CD14-positive monocyte (primary cell): ENCODE data around the gene ADAM8. TPM values are rescaled to one million over a fixed set of nuclear protein-coding genes. Genes with fewer than 3 reads are reported as not detected.

Experiments used
- DNase-seq, 3 donors: peaks; one replicate each; pipeline ENCODE4 v3.0.0-alpha.2; 2011 to 2022
- H2AFZ ChIP-seq: 2 replicates; pipeline ENCODE4 v1.6.0; 2012; ENCODE audit warnings: mild to moderate bottlenecking, low read depth, low read length, inconsistent platforms; ENCODE audit not compliant: insufficient read depth, poor library complexity, severe bottlenecking
- H3K27ac ChIP-seq, 2 donors: 1 replicate in 1 of 2; 2 replicates in 1 of 2; pipeline ENCODE4 v1.5.1; 2012 to 2013; ENCODE audit warnings: low read length in 2 of 2, control low read depth in 1 of 2, inconsistent platforms in 1 of 2, low read depth in 1 of 2, mild to moderate bottlenecking in 1 of 2
- H3K27me3 ChIP-seq, 2 donors: one replicate each; pipeline versions ENCODE4 v1.6.0 to v1.6.1; 2011 to 2013; ENCODE audit warnings: low read length in 2 of 2; ENCODE audit not compliant: control insufficient read depth in 2 of 2, insufficient read depth in 2 of 2
- H3K36me3 ChIP-seq, 2 donors: replicated peaks in 1 of 2; 1 replicate in 1 of 2; 2 replicates in 1 of 2; pipeline versions ENCODE4 v1.5.1 to v1.6.1; 2012 to 2013; ENCODE audit warnings: low read length in 2 of 2, control low read depth in 1 of 2, inconsistent platforms in 1 of 2, mild to moderate bottlenecking in 1 of 2; ENCODE audit not compliant: insufficient read depth in 2 of 2, control insufficient read depth in 1 of 2
- H3K4me1 ChIP-seq, 2 donors: 1 replicate in 1 of 2; 2 replicates in 1 of 2; pipeline versions ENCODE4 v1.5.1 to v1.6.1; 2012 to 2013; ENCODE audit warnings: low read length in 2 of 2, control low read depth in 1 of 2, inconsistent platforms in 1 of 2, mild to moderate bottlenecking in 1 of 2, moderate library complexity in 1 of 2; ENCODE audit not compliant: insufficient read depth in 2 of 2, control insufficient read depth in 1 of 2
- H3K4me2 ChIP-seq: replicated peaks from 2 replicates; pipeline ENCODE3; 2012; ENCODE audit warnings: low read length, moderate library complexity, mild to moderate bottlenecking; ENCODE audit not compliant: poor library complexity, severe bottlenecking; ENCODE audit errors: extremely low read depth
- H3K4me3 ChIP-seq, 3 experiments: fragments of 200-600 bp in 1 of 3; sonication (generic) in 1 of 3; replicated peaks in 1 of 3; 1 replicate in 2 of 3; 2 replicates in 1 of 3; pipeline ENCODE4 v1.5.1; 2011 to 2013; ENCODE audit warnings: low read length in 3 of 3, mild to moderate bottlenecking in 3 of 3, control low read depth in 2 of 3, low read depth in 2 of 3, inconsistent platforms in 1 of 3, moderate library complexity in 1 of 3
- H3K79me2 ChIP-seq: 2 replicates; pipeline ENCODE4 v1.6.0; 2012; ENCODE audit warnings: mild to moderate bottlenecking, control low read depth, inconsistent platforms, low read length, moderate library complexity; ENCODE audit not compliant: insufficient read depth
- H3K9ac ChIP-seq: 2 replicates; pipeline ENCODE4 v1.6.0; 2017; ENCODE audit warnings: low read length, mild to moderate bottlenecking; ENCODE audit not compliant: insufficient read depth, poor library complexity, severe bottlenecking
- H3K9me3 ChIP-seq, 2 donors: replicated peaks in 1 of 2; 1 replicate in 1 of 2; 2 replicates in 1 of 2; pipeline versions ENCODE4 v1.5.1 to v1.6.1; 2012 to 2013; ENCODE audit warnings: low read length in 2 of 2, control low read depth in 1 of 2; ENCODE audit not compliant: control insufficient read depth in 1 of 2, insufficient read depth in 1 of 2
- H4K20me1 ChIP-seq: 2 replicates; pipeline ENCODE4 v1.6.0; 2012; ENCODE audit warnings: mild to moderate bottlenecking, low read length, control low read depth, moderate library complexity; ENCODE audit not compliant: insufficient read depth
- H3K27ac Mint-ChIP-seq, 7 donors: one replicate each; pipeline ENCODE4 v1.8.0; 2020; ENCODE audit warnings: mild to moderate bottlenecking in 7 of 7, mixed read lengths in 7 of 7, moderate library complexity in 6 of 7, inconsistent platforms in 2 of 7
- H3K27me3 Mint-ChIP-seq, 3 donors: one replicate each; pipeline ENCODE4 v1.8.0; 2021 to 2022; ENCODE audit warnings: low read depth in 3 of 3, mild to moderate bottlenecking in 3 of 3, mixed read lengths in 3 of 3, moderate library complexity in 3 of 3, inconsistent platforms in 1 of 3
- H3K36me3 Mint-ChIP-seq, 2 donors: one replicate each; pipeline ENCODE4 v1.8.0; 2020; ENCODE audit warnings: mixed read lengths in 2 of 2, inconsistent platforms in 1 of 2, mild to moderate bottlenecking in 1 of 2
- H3K4me1 Mint-ChIP-seq: one replicate; pipeline ENCODE4 v1.8.0; 2020; ENCODE audit warnings: mild to moderate bottlenecking, mixed read lengths
- H3K4me3 Mint-ChIP-seq, 2 donors: one replicate each; pipeline ENCODE4 v1.8.0; 2020; ENCODE audit warnings: mild to moderate bottlenecking in 2 of 2, mixed read lengths in 2 of 2, moderate library complexity in 1 of 2
- H3K9me3 Mint-ChIP-seq, 7 donors: one replicate each; pipeline ENCODE4 v1.8.0; 2020 to 2022; ENCODE audit warnings: mixed read lengths in 7 of 7, mild to moderate bottlenecking in 6 of 7, moderate library complexity in 6 of 7, inconsistent platforms in 2 of 7
- CTCF ChIP-seq: fragments of 200-600 bp; IDR thresholded peaks from one replicate; pipeline ENCODE4 v1.8.0; 2022; ENCODE audit warnings: antibody characterized with exemption, mild to moderate bottlenecking
- WGBS: methylation state at CpG from one replicate; pipeline ENCODE4 v1.1.5; 2013; ENCODE audit warnings: missing lambda C conversion rate; ENCODE audit not compliant: insufficient coverage; 5-methylcytosine and 5-hydroxymethylcytosine counted together
- intact Hi-C, 2 donors: fragments of 100-400 bp; cut with micrococcal nuclease; formaldehyde crosslinking; loops; one replicate each; pipeline versions ENCODE4 v1.15.0 to v1.15.1; 2023
- polyA plus RNA-seq, 3 donors: library from polyadenylated mRNA; depleted of rRNA in 1 of 3; unstranded in 2 of 3; stranded (reverse) in 1 of 3; fragments of 300-500 nt in 2 of 3; fragments of >200 nt in 1 of 3; fragmentation: Illumina TruSeq in 2 of 3; gene quantifications; 1 replicate in 2 of 3; 2 replicates in 1 of 3; pipeline ENCODE4 v1.2.3, GENCODE V29; 2012 to 2021

Gene ADAM8
- polyA plus RNA-seq, 3 donors, result 32.7 to 228 (median 72.8) TPM

DNA sequence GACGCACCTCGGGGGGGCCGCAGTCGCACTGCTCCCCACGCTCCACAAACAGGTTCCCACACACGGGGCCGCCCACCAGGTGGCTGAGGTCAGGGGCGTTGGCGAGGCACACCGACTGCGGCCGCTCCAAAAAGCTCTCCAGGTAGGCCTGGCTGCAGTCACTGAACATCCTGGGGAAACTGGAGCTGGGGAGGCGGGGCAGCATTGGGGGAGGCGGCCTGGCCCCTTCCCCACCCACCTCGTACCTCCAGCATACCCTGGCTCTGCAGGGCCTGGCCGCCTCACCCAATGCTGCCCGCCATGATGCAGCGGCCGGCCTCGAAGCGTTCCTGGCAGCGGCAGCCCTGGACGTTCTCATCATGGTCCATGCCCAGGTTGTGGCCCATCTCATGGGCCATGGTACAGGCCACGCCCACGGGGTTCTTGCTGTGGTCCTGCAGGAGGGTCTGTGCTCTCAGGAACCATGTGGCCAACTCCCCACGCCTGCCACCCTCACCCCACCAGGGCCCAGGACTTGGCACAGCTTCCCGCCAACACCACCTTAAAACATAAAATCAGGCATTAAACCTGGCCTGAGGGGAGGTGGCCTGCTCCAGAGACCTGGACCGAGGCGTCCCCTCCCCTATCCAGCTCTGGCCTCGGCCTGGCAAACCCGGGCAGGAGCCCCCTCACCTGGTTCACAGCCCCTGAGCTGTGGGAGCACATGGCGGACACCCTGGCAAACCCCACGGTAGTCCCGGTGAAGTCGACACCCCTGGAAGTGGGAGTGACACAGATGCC, 5.0 kb downstream of the ADAM8 start:
- Mint-ChIP-seq H3K4me1 (peaks cover 18% of the 10 kb centered on the region), H3K4me3 (no peak overlapping the region), H3K27ac (peak overlapping the region in 4 of 7 donors; percentile 43 to 64 (median 54)), H3K9me3 (peaks cover 0 to 2% (median 0%) of the 10 kb centered on the region in 7 donors), H3K36me3 (peaks cover 37 to 60% of the 10 kb centered on the region in 2 donors), H3K27me3 (peaks cover 0 to 18% (median 2%) of the 10 kb centered on the region in 3 donors)
- H3K27me3 ChIP-seq, result no peaks in the 10 kb centered on the region
- H3K4me3 ChIP-seq, result no peak overlapping the region
- H3K9me3 ChIP-seq, result no peaks in the 10 kb centered on the region
- H3K9ac ChIP-seq, result no peak overlapping the region
- no peak overlapping the region for H3K4me2 ChIP-seq
- peaks cover 85% of the 10 kb centered on the region for H4K20me1 ChIP-seq
- 86% methylated on average over 34 of the region's 35 CpGs for WGBS
- H2AFZ ChIP-seq, result no peak overlapping the region
- H3K4me1 ChIP-seq, result peaks cover 27 to 33% of the 10 kb centered on the region in 2 donors
- no peak for DNase-seq
- H3K36me3 ChIP-seq, result peaks cover 69 to 72% of the 10 kb centered on the region in 2 donors
- peaks cover 30% of the 10 kb centered on the region for H3K79me2 ChIP-seq
- intact Hi-C loops, result no loop called here
- no peak overlapping the region for H3K27ac ChIP-seq
- TF ChIP-seq CTCF, result no peak

GRCh38 chr10:133270773-133271297, 5.8 kb downstream of the ADAM8 start:
- Mint-ChIP-seq H3K27ac (no peak overlapping the region), H3K9me3 (peaks cover 0 to under 1% (median 0%) of the 10 kb centered on the region in 7 donors), H3K27me3 (peaks cover 0 to 13% (median 0%) of the 10 kb centered on the region in 3 donors), H3K4me3 (no peak overlapping the region), H3K36me3 (peaks cover 40 to 67% of the 10 kb centered on the region in 2 donors), H3K4me1 (peaks cover 16% of the 10 kb centered on the region)
- no peaks in the 10 kb centered on the region for H3K27me3 ChIP-seq
- H3K27ac ChIP-seq, result no peak overlapping the region
- DNase-seq, result no peak
- WGBS, result over 99% methylated on average over 19 of the region's 19 CpGs
- peaks cover 74 to 80% of the 10 kb centered on the region in 2 donors for H3K36me3 ChIP-seq
- H2AFZ ChIP-seq, result no peak overlapping the region
- H3K4me2 ChIP-seq, result no peak overlapping the region
- intact Hi-C loops, result no loop called here
- H3K9ac ChIP-seq, result no peak overlapping the region
- H3K9me3 ChIP-seq, result no peaks in the 10 kb centered on the region
- no peak overlapping the region for H3K4me3 ChIP-seq
- H3K4me1 ChIP-seq, result peaks cover 20 to 29% of the 10 kb centered on the region in 2 donors
- H3K79me2 ChIP-seq, result peaks cover 22% of the 10 kb centered on the region
- TF ChIP-seq CTCF, result no peak
- peaks cover 83% of the 10 kb centered on the region for H4K20me1 ChIP-seq
